ENCODE data around the gene EXOC6B.

- TF ChIP-seq YY1 (IDR thresholded peaks at IDR 0.05; ENCODE audit: insufficient read depth, insufficient read length) (no peak), SUZ12 (IDR thresholded peaks at IDR 0.05; ENCODE audit: extremely low read depth, insufficient read depth, insufficient read length) (no peak)
Observed at GRCh38 chr2:72425996-72426395, 399.8 kb downstream of the EXOC6B start.

All from NT2/D1 (cell line).